ACC112 (cell line): ENCODE data around the gene UFC1.
A peak's percentile ranks its signal among the peaks of the same experiment; 100 is the strongest.
"Not testable (repeated sequence)": the region's sequence is repeated elsewhere in the genome, so short reads cannot be mapped to it uniquely, and the experiment has no call there.

Experiments
- H2AFZ ChIP-seq: fragments of 200-600 bp; sonication (generic); one replicate; pipeline ENCODE4 v1.6.0; 2017; ENCODE audit warnings: antibody characterized with exemption, low read length; ENCODE audit not compliant: unreplicated experiment
- H3K27ac ChIP-seq: fragments of 200-600 bp; sonication (generic); 2 replicates; pipeline ENCODE4 v1.5.1; 2014; ENCODE audit warnings: low read depth, mild to moderate bottlenecking, antibody characterized with exemption, low read length, moderate library complexity
- H3K27me3 ChIP-seq: fragments of 200-600 bp; sonication (generic); 2 replicates; pipeline ENCODE4 v1.6.1; 2014; ENCODE audit warnings: mild to moderate bottlenecking, antibody characterized with exemption, low read length, moderate library complexity, mixed read lengths; ENCODE audit not compliant: insufficient read depth
- H3K36me3 ChIP-seq: fragments of 200-600 bp; sonication (generic); 2 replicates; pipeline ENCODE4 v1.6.1; 2016; ENCODE audit warnings: mild to moderate bottlenecking, antibody characterized with exemption, low read length, moderate library complexity, mixed read lengths; ENCODE audit not compliant: insufficient read depth
- H3K4me1 ChIP-seq: fragments of 200-600 bp; sonication (generic); one replicate; pipeline ENCODE4 v1.6.1; 2016; ENCODE audit warnings: low read length, mixed read lengths; ENCODE audit not compliant: insufficient read depth, unreplicated experiment, control insufficient read depth
- H3K4me3 ChIP-seq: fragments of 200-600 bp; sonication (generic); 2 replicates; pipeline ENCODE4 v1.5.1; 2014; ENCODE audit warnings: mild to moderate bottlenecking, low read depth, low read length
- H3K79me2 ChIP-seq: fragments of 200-600 bp; sonication (generic); one replicate; pipeline ENCODE4 v1.6.0; 2016; ENCODE audit warnings: low read length; ENCODE audit not compliant: control insufficient read depth, unreplicated experiment, insufficient read depth

Gene UFC1

GRCh38 chr1:161153682-161154337, at the start of gene UFC1:
Gene UFC1, plus strand, starts transcription at chr1:161153978. Its CDS starts 20 bp downstream, at chr1:161153998.
- peak within 1 kb of the TSS; percentile 77 for H3K4me3 ChIP-seq
- H3K79me2 ChIP-seq: peaks cover 6% of the 10 kb centered on the region
- no peaks in the 10 kb centered on the region for H3K27me3 ChIP-seq
- H3K36me3 ChIP-seq: no peaks in the 10 kb centered on the region
- H3K27ac ChIP-seq: peak within 1 kb of the TSS; percentile 85
- peak within 1 kb of the TSS; percentile 40 for H2AFZ ChIP-seq
- peaks cover 13% of the 10 kb centered on the region for H3K4me1 ChIP-seq

- no peak overlapping the region for H3K27ac ChIP-seq
- peaks cover 46% of the 10 kb centered on the region for H3K79me2 ChIP-seq
- H3K4me3 ChIP-seq: no peak overlapping the region
- no peaks in the 10 kb centered on the region for H3K4me1 ChIP-seq
- 0 out of 2 replicates have a peak, but pooled peaks cover 5% of the 10 kb centered on the region for H3K36me3 ChIP-seq
- no peak overlapping the region for H2AFZ ChIP-seq
- H3K27me3 ChIP-seq: no peaks in the 10 kb centered on the region
Observed at GRCh38 chr1:161106431-161106830, 47.3 kb upstream of the UFC1 start.

GRCh38 chr1:161111117-161111516, 42.7 kb upstream of the UFC1 start:
- H3K36me3 ChIP-seq: 0 out of 2 replicates have a peak, but pooled peaks cover 8% of the 10 kb centered on the region
- peaks cover 77% of the 10 kb centered on the region for H3K79me2 ChIP-seq
- H2AFZ ChIP-seq: no peak overlapping the region
- no peak overlapping the region for H3K27ac ChIP-seq
- no peak overlapping the region for H3K4me3 ChIP-seq
- H3K27me3 ChIP-seq: no peaks in the 10 kb centered on the region
- peaks cover 18% of the 10 kb centered on the region for H3K4me1 ChIP-seq

GRCh38 chr1:161111527-161111926, 42.3 kb upstream of the UFC1 start:
- peaks cover 77% of the 10 kb centered on the region for H3K79me2 ChIP-seq
- H3K36me3 ChIP-seq: 0 out of 2 replicates have a peak, but pooled peaks cover 8% of the 10 kb centered on the region
- H3K27me3 ChIP-seq: no peaks in the 10 kb centered on the region
- H3K27ac ChIP-seq: no peak overlapping the region
- no peak overlapping the region for H2AFZ ChIP-seq
- no peak overlapping the region for H3K4me3 ChIP-seq
- peaks cover 21% of the 10 kb centered on the region for H3K4me1 ChIP-seq

GRCh38 chr1:161113915-161114314, 39.9 kb upstream of the UFC1 start:
- Histone ChIP-seq H3K4me3 (no peak overlapping the region), H3K27ac (no peak overlapping the region), H3K79me2 (peaks cover 78% of the 10 kb centered on the region), H3K27me3 (no peaks in the 10 kb centered on the region), H3K36me3 (0 out of 2 replicates have a peak, but pooled peaks cover 8% of the 10 kb centered on the region), H3K4me1 (peaks cover 25% of the 10 kb centered on the region), H2AFZ (no peak overlapping the region)

GRCh38 chr1:161114556-161114955, 39.2 kb upstream of the UFC1 start:
- Histone ChIP-seq H3K4me1 (peaks cover 31% of the 10 kb centered on the region), H2AFZ (no peak overlapping the region), H3K36me3 (0 out of 2 replicates have a peak, but pooled peaks cover 5% of the 10 kb centered on the region), H3K79me2 (peaks cover 79% of the 10 kb centered on the region), H3K27me3 (no peaks in the 10 kb centered on the region), H3K4me3 (no peak overlapping the region), H3K27ac (peak overlapping the region; percentile 3; the same call in 1 of the 2 replicates)

- H3K36me3 ChIP-seq: peaks cover 8% of the 10 kb centered on the region; the same call in 1 of the 2 replicates
- H3K27ac ChIP-seq: peak overlapping the region; percentile 13; the same call in 1 of the 2 replicates
- peaks cover 38% of the 10 kb centered on the region for H3K4me1 ChIP-seq
- no peak overlapping the region for H3K4me3 ChIP-seq
- H2AFZ ChIP-seq: no peak overlapping the region
- H3K79me2 ChIP-seq: peaks cover 78% of the 10 kb centered on the region
- H3K27me3 ChIP-seq: no peaks in the 10 kb centered on the region
Observed at GRCh38 chr1:161115132-161115711, 38.6 kb upstream of the UFC1 start.

GRCh38 chr1:161115961-161116360, 37.8 kb upstream of the UFC1 start:
- H3K4me3 ChIP-seq, H3K27me3 ChIP-seq, H2AFZ ChIP-seq: not testable (repeated sequence)
- H3K4me1 ChIP-seq: peaks cover 40% of the 10 kb centered on the region
- peak overlapping the region; percentile 13; the same call in 1 of the 2 replicates for H3K27ac ChIP-seq
- peaks cover 77% of the 10 kb centered on the region for H3K79me2 ChIP-seq
- peaks cover 11% of the 10 kb centered on the region; the same call in 1 of the 2 replicates for H3K36me3 ChIP-seq

GRCh38 chr1:161117759-161118581, 35.8 kb upstream of the UFC1 start, which contains the start of the genes NIT1 and PFDN2:
Gene NIT1, plus strand, starts transcription at chr1:161118105. Its CDS starts 72 bp downstream, at chr1:161118177.
Gene PFDN2, minus strand, starts transcription at chr1:161118037. Its CDS starts 11 bp downstream, at chr1:161118026.
- H3K4me1 ChIP-seq: peaks cover 40% of the 10 kb centered on the region

More at GRCh38 chr1:161117759-161118581, 35.8 kb upstream of the UFC1 start, which contains the start of the genes NIT1 and PFDN2:
- no peaks in the 10 kb centered on the region for H3K27me3 ChIP-seq
- H2AFZ ChIP-seq: peak within 1 kb of the TSS; percentile 92
- peak within 1 kb of the TSS; percentile 87 for H3K27ac ChIP-seq
- peaks cover 57% of the 10 kb centered on the region for H3K79me2 ChIP-seq
- H3K4me3 ChIP-seq: peak within 1 kb of the TSS; percentile 93
- peaks cover 14% of the 10 kb centered on the region; the same call in 1 of the 2 replicates for H3K36me3 ChIP-seq
